COLO668 (cell line): ENCODE measurements around the gene MCM3AP.

Experiments used
- DNase-seq: peaks from one replicate; lab custom pipeline; 2025; ENCODE audit not compliant: unreplicated experiment; lab: John Stamatoyannopoulos, UW

The MCM3AP gene

DNA sequence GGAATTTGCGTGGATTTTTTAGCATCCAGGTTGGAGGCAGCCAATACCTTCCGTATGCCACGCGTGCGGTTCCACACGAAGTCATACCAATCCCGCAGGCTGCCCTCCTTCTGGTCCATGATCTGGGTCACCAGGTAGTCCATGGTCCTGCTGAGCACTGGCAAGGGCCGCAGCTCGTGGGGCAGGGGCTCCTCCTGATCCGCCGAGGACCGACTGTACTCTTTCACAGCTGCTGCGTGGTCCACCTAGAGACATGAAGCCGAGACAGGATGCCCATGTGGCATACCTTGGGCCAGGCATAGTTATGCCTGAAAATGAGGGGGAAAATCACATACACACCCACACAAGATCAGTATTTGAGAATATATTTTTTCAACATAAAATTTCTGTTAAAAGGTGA is 12.1 kb downstream of the MCM3AP start:
- no peak for DNase-seq

GRCh38 chr21:46269466-46269865 is 15.9 kb downstream of the MCM3AP start:
- no peak for DNase-seq

GRCh38 chr21:46268371-46268770 is 17.0 kb downstream of the MCM3AP start:
- no peak for DNase-seq

- no peak for DNase-seq
Measured at GRCh38 chr21:46266946-46267345, 18.5 kb downstream of the MCM3AP start.

DNA sequence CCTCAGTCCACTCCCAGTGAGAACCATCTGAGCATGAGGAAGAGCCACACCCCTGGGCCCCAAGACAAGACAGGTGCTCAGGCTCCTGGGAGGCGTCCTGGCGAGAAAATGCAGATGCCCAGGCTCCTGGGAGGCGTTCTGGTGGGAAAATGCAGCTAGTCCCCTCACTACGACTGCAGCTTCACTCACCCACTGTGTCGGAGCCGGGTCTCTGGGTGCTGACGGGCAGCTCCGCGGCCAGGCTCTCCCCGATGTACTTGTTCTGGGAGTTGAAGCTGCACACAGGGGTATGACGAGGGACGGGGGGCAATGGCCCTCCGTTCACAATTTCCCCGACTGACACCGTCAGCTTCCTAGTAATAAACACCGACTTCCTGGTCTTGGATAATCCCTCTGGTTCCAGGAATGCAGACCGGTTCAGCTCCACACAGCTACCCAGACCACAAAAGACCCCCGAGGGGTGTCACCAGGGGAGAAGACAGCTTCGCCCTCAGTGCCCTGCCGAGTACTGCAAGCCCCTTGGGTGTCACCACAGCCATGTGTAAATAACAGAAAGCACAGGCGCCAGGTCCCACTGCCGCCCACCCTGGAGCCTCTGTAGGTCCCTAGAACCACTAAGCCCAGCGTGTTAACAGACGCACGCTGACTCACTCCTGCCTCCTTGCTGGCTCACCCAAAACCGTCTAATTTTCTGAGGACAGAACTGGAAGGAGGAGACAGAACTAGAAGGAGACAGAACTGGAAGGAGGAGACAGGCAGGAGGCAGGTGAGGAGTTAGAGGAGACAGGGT is 19.5 kb downstream of the MCM3AP start:
- no peak for DNase-seq

DNA sequence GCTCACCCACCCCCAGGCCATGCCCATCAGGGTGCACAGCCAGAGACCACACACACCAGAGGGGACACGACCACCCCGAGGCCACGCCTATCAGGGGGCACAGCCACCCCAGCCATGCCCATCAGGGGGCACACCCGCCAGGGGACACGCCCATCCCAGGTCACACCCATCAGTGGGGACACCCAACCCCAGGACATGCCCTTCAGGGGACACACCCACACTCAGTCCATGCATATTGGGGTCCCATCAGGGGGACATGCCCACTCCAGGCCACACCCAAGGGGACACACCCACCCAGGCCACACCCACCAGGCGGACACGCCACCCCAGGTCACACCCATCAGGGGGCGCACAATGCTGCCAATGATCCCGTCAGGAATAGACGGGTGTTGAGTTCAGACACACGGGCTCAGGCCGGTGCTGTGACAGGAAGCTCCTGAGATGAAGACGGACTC is 20.7 kb downstream of the MCM3AP start:
- DNase-seq = no peak

DNA sequence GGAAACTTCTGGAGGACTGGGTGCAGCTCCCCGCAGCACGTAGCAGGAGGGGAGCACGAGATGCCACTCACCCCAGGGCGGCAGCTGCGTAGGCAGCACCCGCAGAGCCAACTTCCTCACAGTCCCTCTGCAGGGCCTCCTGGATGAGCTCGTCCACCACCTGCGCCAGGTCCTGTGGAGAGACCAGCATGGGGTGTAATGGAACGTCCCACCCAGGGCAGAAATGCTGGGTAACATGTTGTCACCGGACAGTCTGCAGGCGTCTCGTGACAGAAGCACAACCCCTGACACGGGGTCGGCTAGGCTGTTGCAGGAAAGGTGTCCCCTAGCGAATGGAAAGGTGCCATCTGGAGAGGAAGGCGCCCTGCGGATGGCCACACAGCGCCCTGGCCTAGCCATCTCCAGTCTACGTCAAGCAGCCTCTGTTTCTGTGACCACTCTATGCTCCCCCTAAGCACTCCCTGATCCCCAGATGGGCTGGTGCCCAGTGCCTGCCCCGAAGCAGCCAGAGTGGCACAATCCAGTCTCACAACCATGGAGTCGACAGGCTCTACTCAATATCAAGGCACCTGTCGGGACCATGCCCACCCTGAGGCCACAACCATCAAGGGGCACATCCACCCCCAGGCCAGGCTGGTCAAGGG is 21.2 kb downstream of the MCM3AP start:
- DNase-seq = no peak

GRCh38 chr21:46256501-46256994 is 28.9 kb downstream of the MCM3AP start:
- no peak for DNase-seq

DNA sequence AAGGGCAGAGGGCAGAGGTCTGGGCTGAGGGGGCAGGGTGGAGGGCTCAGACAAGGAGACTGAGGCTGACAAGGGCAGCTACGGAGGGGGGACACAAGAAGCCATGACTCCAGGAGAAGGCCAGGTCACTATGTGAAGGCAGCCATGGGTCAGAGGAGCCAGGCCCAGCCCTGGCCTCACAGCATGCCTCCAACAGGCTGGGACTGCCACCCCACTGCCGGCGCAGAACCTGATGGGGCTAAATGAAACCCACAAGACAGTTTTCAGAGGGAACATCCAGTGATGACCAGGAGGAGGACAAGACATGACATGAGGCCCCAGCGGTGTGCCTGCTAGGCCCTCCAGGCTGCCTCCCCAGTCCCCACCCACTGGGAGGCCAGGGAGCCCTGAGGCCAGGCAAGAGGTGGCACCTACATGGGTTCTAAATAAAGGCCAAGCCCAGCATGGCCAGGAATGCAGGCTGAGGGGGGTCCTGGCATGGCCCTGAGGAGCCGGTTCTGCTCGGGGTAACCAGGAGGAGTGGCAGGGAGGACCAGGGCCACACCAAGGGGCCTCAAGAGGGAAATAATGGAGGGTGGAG is 29.6 kb downstream of the MCM3AP start:
- no peak for DNase-seq

GRCh38 chr21:46255166-46255565 is 30.2 kb downstream of the MCM3AP start:
- no peak for DNase-seq

- DNase-seq = no peak
Measured at GRCh38 chr21:46254208-46254975, 31.0 kb downstream of the MCM3AP start.

GRCh38 chr21:46253610-46254124 is 31.7 kb downstream of the MCM3AP start:
- no peak for DNase-seq

DNA sequence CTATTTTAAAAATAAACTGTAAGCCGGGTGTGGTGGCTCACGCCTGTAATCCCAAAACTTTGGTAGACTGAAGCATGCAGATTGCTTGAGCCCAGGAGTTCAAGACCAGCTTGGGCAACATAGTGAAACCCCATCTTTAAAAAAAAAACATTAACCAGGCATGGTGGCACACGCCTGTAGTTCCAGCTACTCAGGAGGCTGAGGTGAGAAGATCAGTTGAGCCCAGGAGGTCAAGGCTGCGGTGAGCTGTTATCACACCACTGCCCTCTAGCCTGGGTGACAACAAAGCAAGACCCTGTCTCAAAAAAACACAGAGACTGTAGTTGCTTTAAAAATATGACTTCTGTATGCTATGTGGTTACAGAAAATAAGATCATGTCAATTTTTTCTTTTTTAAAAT is 32.6 kb downstream of the MCM3AP start:
- no peak for DNase-seq

- no peak for DNase-seq
Measured at GRCh38 chr21:46250146-46250725, 35.2 kb downstream of the MCM3AP start.

GRCh38 chr21:46248827-46249226 is 36.6 kb downstream of the MCM3AP start:
- no peak for DNase-seq

GRCh38 chr21:46248422-46248782 is 37.0 kb downstream of the MCM3AP start:
- no peak for DNase-seq

DNA sequence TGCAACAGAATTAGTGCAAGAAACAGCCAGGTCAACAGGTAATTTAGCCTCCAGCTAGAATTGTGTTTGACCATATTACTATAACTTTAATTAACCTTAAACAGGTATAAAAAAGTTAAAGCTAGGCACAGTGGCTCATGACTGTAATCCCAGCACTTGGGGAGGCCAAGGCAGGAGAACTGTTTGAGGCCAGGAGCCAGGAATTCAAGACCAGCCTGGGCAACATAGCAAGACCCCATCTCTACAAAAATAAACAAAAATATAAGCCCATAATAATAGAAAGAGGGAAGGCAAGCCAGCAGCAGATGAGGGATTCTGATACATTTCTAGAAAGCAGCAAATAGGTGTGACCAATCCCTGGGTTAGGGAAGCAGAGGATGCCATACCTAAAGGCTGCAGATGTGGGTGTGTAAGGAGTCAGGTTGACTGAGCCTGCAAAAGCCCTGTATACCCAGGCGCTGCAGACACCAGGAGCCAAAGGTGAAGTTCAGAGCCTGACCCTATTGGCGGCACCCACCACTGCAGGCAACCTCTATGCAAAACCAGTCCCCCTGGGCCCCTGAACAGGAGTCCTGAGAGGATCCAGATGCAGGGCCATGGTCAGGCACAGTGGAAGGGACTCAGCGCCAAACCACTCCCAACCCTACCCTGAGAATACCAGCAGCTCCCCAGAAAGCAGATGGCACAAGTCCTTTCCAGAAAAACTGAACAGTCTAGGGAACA is 37.6 kb downstream of the MCM3AP start:
- DNase-seq = no peak

DNA sequence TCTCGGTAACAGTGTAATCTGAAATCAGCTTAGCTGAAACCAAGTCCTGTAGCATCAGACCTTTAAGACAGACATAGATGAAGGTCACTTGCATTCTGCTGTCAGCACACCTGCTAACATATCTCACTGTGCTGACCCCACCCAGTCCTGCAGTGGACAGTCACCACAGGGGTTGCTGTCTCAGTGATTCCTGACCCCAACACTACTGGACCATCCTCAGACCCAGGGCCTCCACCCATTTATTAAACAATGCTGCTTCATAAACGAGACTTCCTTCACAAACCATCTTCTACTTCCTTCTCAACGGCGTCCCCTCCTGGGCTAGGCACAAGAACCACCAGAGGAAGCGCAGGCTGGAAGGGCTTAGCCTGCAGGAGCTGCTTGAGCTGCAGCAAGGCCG is 39.1 kb downstream of the MCM3AP start:
- DNase-seq = no peak

- DNase-seq = no peak
Measured at GRCh38 chr21:46245213-46245915, 40.0 kb downstream of the MCM3AP start.

DNA sequence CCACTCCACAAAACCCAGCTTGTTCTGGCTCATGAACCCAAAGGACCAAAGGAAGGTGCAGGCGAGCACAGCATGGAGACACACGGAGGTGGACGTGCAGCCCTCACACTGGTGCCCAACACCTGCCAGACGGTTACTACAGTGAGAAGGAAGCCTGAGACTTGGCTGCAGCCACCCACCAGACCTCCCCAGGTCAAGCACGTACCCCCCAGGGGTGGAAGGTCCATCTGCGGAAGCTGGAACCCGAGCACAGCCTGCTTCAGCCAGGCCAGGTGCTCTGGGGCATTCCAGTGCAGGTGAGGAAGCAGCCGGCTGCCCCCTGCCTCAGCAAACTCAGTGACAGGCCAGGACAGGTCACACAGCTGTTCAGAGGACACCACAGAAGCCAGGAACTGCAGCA is 40.8 kb downstream of the MCM3AP start:
- no peak for DNase-seq
